Breast epithelium (tissue), 3 donors: ENCODE results near the gene GIMAP6.
"Not testable (repeated sequence)": the region's sequence is repeated elsewhere in the genome, so short reads cannot be mapped to it uniquely, and the experiment has no call there.

Experiments used
- CTCF ChIP-seq, 3 donors: fragments of 450-650 bp; IDR thresholded peaks; one replicate each; pipeline ENCODE4 v1.5.1; 2016 to 2017; ENCODE audit warnings: antibody characterized with exemption in 3 of 3, mild to moderate bottlenecking in 3 of 3, moderate library complexity in 3 of 3
- POLR2A ChIP-seq: fragments of 450-650 bp; IDR thresholded peaks from one replicate; pipeline ENCODE4 v1.6.1; 2016; ENCODE audit warnings: antibody characterized with exemption, mild to moderate bottlenecking, moderate library complexity
- POLR2AphosphoS5 ChIP-seq, 3 donors: sonication (generic); formaldehyde crosslinking; IDR thresholded peaks; one replicate each; pipeline ENCODE4 v1.6.1; 2017; ENCODE audit warnings: antibody characterized with exemption in 3 of 3

- not testable (repeated sequence) for TF ChIP-seq CTCF (IDR thresholded peaks at IDR 0.05); POLR2A; POLR2AphosphoS5 (IDR thresholded peaks at IDR 0.05)
Measured at GRCh38 chr7:150676854-150677253, 44.7 kb upstream of the GIMAP6 start.
